Ishikawa (cell line): Measurements from ENCODE around the gene HES3.

Source experiments
- CEBPB ChIP-seq: IDR thresholded peaks from 2 replicates; pipeline ENCODE4 v1.6.1; 2012
- CREB1 ChIP-seq: IDR thresholded peaks from 2 replicates; pipeline ENCODE4 v1.6.1; 2012; ENCODE audit warnings: low read depth
- EGR1 ChIP-seq: IDR thresholded peaks from 2 replicates; pipeline ENCODE4 v1.6.1; 2012
- EP300 ChIP-seq: IDR thresholded peaks from 2 replicates; pipeline ENCODE4 v1.6.1; 2012; ENCODE audit warnings: borderline replicate concordance
- FOXM1 ChIP-seq: IDR thresholded peaks from 2 replicates; pipeline ENCODE4 v1.6.1; 2012; ENCODE audit warnings: low read depth, borderline replicate concordance
- MAX ChIP-seq: IDR thresholded peaks from 2 replicates; pipeline ENCODE4 v1.6.1; 2012
- NFIC ChIP-seq: IDR thresholded peaks from 2 replicates; pipeline ENCODE4 v1.6.1; 2012
- RAD21 ChIP-seq: IDR thresholded peaks from 2 replicates; pipeline ENCODE4 v1.6.1; 2012; ENCODE audit warnings: low read depth
- TAF1 ChIP-seq: IDR thresholded peaks from 2 replicates; pipeline ENCODE4 v1.6.1; 2012; ENCODE audit warnings: low read depth, mild to moderate bottlenecking
- TCF12 ChIP-seq: IDR thresholded peaks from 2 replicates; pipeline ENCODE4 v1.6.1; 2012; ENCODE audit warnings: low read depth
- TEAD4 ChIP-seq: IDR thresholded peaks from 2 replicates; pipeline ENCODE4 v1.6.1; 2012
- YY1 ChIP-seq: IDR thresholded peaks from 2 replicates; pipeline ENCODE4 v1.6.1; 2012; ENCODE audit warnings: low read depth
- ZBTB7A ChIP-seq: IDR thresholded peaks from 2 replicates; pipeline ENCODE4 v1.6.1; 2012; ENCODE audit warnings: low read depth
- TF ChIP-seq, protein P1 (sequence below): IDR thresholded peaks from 2 replicates; pipeline ENCODE4 v1.6.1; 2012
- TF ChIP-seq, protein P2 (sequence below): IDR thresholded peaks from 2 replicates; pipeline ENCODE4 v1.6.1; 2012; ENCODE audit warnings: low read depth, mild to moderate bottlenecking

Gene HES3

GRCh38 chr1:6248161-6248776 lies 4.3 kb downstream of the HES3 start:
- TF ChIP-seq TAF1 = no peak
- TF ChIP-seq, protein P1, sequence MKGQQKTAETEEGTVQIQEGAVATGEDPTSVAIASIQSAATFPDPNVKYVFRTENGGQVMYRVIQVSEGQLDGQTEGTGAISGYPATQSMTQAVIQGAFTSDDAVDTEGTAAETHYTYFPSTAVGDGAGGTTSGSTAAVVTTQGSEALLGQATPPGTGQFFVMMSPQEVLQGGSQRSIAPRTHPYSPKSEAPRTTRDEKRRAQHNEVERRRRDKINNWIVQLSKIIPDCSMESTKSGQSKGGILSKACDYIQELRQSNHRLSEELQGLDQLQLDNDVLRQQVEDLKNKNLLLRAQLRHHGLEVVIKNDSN = no peak
- TF ChIP-seq EGR1 = no peak
- TF ChIP-seq, protein P2, sequence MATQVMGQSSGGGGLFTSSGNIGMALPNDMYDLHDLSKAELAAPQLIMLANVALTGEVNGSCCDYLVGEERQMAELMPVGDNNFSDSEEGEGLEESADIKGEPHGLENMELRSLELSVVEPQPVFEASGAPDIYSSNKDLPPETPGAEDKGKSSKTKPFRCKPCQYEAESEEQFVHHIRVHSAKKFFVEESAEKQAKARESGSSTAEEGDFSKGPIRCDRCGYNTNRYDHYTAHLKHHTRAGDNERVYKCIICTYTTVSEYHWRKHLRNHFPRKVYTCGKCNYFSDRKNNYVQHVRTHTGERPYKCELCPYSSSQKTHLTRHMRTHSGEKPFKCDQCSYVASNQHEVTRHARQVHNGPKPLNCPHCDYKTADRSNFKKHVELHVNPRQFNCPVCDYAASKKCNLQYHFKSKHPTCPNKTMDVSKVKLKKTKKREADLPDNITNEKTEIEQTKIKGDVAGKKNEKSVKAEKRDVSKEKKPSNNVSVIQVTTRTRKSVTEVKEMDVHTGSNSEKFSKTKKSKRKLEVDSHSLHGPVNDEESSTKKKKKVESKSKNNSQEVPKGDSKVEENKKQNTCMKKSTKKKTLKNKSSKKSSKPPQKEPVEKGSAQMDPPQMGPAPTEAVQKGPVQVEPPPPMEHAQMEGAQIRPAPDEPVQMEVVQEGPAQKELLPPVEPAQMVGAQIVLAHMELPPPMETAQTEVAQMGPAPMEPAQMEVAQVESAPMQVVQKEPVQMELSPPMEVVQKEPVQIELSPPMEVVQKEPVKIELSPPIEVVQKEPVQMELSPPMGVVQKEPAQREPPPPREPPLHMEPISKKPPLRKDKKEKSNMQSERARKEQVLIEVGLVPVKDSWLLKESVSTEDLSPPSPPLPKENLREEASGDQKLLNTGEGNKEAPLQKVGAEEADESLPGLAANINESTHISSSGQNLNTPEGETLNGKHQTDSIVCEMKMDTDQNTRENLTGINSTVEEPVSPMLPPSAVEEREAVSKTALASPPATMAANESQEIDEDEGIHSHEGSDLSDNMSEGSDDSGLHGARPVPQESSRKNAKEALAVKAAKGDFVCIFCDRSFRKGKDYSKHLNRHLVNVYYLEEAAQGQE = no peak
- TF ChIP-seq MAX = no peak
- no peak for TF ChIP-seq TEAD4
- TF ChIP-seq YY1 = no peak
- TF ChIP-seq ZBTB7A = no peak; the same call in 1 of the 2 replicates
- no peak for TF ChIP-seq NFIC
- TF ChIP-seq CREB1 = no peak
- no peak for TF ChIP-seq CEBPB
- TF ChIP-seq TCF12 = no peak
- no peak for TF ChIP-seq FOXM1
- no peak for TF ChIP-seq RAD21

- TF ChIP-seq ZBTB7A (peak; percentile 43; the same call in 1 of the 2 replicates), RAD21 (no peak; the same call in 1 of the 2 replicates), EGR1 (peak; percentile 53; the same call in 1 of the 2 replicates), NFIC (peak; percentile 38; the same call in 1 of the 2 replicates), CREB1 (no peak)
- TF ChIP-seq, protein P2 = no peak
These were observed 5.2 kb downstream of the HES3 start for GRCh38 chr1:6248932-6249738.

- TF ChIP-seq NFIC (no peak), EGR1 (peak; percentile 34; the same call in 1 of the 2 replicates), MAX (peak; percentile 28; the same call in 1 of the 2 replicates)
- TF ChIP-seq, protein P2 = no peak
These were observed 6.0 kb downstream of the HES3 start for GRCh38 chr1:6249739-6250689.

DNA sequence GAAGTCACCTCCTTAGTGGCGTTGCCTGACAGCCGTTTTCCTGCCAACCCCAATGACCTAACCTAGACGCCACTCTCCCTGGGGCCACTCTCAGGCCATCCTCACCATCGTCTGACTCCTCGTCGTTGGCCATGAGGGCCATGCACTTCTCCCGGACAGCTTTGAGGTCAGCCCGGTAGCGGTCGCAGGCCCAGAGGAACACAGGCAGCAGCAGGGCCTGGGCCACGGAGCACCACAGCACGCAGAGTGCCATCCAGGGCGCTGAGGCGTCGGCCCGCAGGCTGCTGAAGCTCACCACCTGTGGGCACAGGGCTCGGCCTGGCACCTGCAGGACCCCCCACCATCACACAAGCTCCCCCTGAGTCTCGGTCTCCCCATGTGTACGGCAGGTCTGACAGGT lies 7.3 kb downstream of the HES3 start:
- TF ChIP-seq CEBPB (no peak), RAD21 (no peak), TEAD4 (no peak), NFIC (no peak), EP300 (no peak), TAF1 (no peak), MAX (no peak), CREB1 (no peak), ZBTB7A (no peak), YY1 (no peak), EGR1 (no peak), FOXM1 (no peak), TCF12 (no peak)
- TF ChIP-seq, protein P1 = no peak
- TF ChIP-seq, protein P2 = no peak
